CD14-positive monocyte (primary cell): Measurements from ENCODE around the gene ITLN1. TPM values are rescaled to one million over a fixed set of nuclear protein-coding genes. Genes with fewer than 3 reads are reported as not detected.
"Not testable (repeated sequence)": the region's sequence is repeated elsewhere in the genome, so short reads cannot be mapped to it uniquely, and the experiment has no call there.

Source experiments
- DNase-seq, 3 donors: peaks; one replicate each; pipeline ENCODE4 v3.0.0-alpha.2; 2011 to 2022
- H2AFZ ChIP-seq: 2 replicates; pipeline ENCODE4 v1.6.0; 2012; ENCODE audit warnings: mild to moderate bottlenecking, low read depth, low read length, inconsistent platforms; ENCODE audit not compliant: insufficient read depth, poor library complexity, severe bottlenecking
- H3K27ac ChIP-seq, 2 donors: 1 replicate in 1 of 2; 2 replicates in 1 of 2; pipeline ENCODE4 v1.5.1; 2012 to 2013; ENCODE audit warnings: low read length in 2 of 2, control low read depth in 1 of 2, inconsistent platforms in 1 of 2, low read depth in 1 of 2, mild to moderate bottlenecking in 1 of 2
- H3K27me3 ChIP-seq, 2 donors: one replicate each; pipeline versions ENCODE4 v1.6.0 to v1.6.1; 2011 to 2013; ENCODE audit warnings: low read length in 2 of 2; ENCODE audit not compliant: control insufficient read depth in 2 of 2, insufficient read depth in 2 of 2
- H3K36me3 ChIP-seq, 2 donors: replicated peaks in 1 of 2; 1 replicate in 1 of 2; 2 replicates in 1 of 2; pipeline versions ENCODE4 v1.5.1 to v1.6.1; 2012 to 2013; ENCODE audit warnings: low read length in 2 of 2, control low read depth in 1 of 2, inconsistent platforms in 1 of 2, mild to moderate bottlenecking in 1 of 2; ENCODE audit not compliant: insufficient read depth in 2 of 2, control insufficient read depth in 1 of 2
- H3K4me1 ChIP-seq, 2 donors: 1 replicate in 1 of 2; 2 replicates in 1 of 2; pipeline versions ENCODE4 v1.5.1 to v1.6.1; 2012 to 2013; ENCODE audit warnings: low read length in 2 of 2, control low read depth in 1 of 2, inconsistent platforms in 1 of 2, mild to moderate bottlenecking in 1 of 2, moderate library complexity in 1 of 2; ENCODE audit not compliant: insufficient read depth in 2 of 2, control insufficient read depth in 1 of 2
- H3K4me2 ChIP-seq: replicated peaks from 2 replicates; pipeline ENCODE3; 2012; ENCODE audit warnings: low read length, moderate library complexity, mild to moderate bottlenecking; ENCODE audit not compliant: poor library complexity, severe bottlenecking; ENCODE audit errors: extremely low read depth
- H3K4me3 ChIP-seq, 3 experiments: fragments of 200-600 bp in 1 of 3; sonication (generic) in 1 of 3; replicated peaks in 1 of 3; 1 replicate in 2 of 3; 2 replicates in 1 of 3; pipeline ENCODE4 v1.5.1; 2011 to 2013; ENCODE audit warnings: low read length in 3 of 3, mild to moderate bottlenecking in 3 of 3, control low read depth in 2 of 3, low read depth in 2 of 3, inconsistent platforms in 1 of 3, moderate library complexity in 1 of 3
- H3K79me2 ChIP-seq: 2 replicates; pipeline ENCODE4 v1.6.0; 2012; ENCODE audit warnings: mild to moderate bottlenecking, control low read depth, inconsistent platforms, low read length, moderate library complexity; ENCODE audit not compliant: insufficient read depth
- H3K9ac ChIP-seq: 2 replicates; pipeline ENCODE4 v1.6.0; 2017; ENCODE audit warnings: low read length, mild to moderate bottlenecking; ENCODE audit not compliant: insufficient read depth, poor library complexity, severe bottlenecking
- H3K9me3 ChIP-seq, 2 donors: replicated peaks in 1 of 2; 1 replicate in 1 of 2; 2 replicates in 1 of 2; pipeline versions ENCODE4 v1.5.1 to v1.6.1; 2012 to 2013; ENCODE audit warnings: low read length in 2 of 2, control low read depth in 1 of 2; ENCODE audit not compliant: control insufficient read depth in 1 of 2, insufficient read depth in 1 of 2
- H4K20me1 ChIP-seq: 2 replicates; pipeline ENCODE4 v1.6.0; 2012; ENCODE audit warnings: mild to moderate bottlenecking, low read length, control low read depth, moderate library complexity; ENCODE audit not compliant: insufficient read depth
- H3K27ac Mint-ChIP-seq, 7 donors: one replicate each; pipeline ENCODE4 v1.8.0; 2020; ENCODE audit warnings: mild to moderate bottlenecking in 7 of 7, mixed read lengths in 7 of 7, moderate library complexity in 6 of 7, inconsistent platforms in 2 of 7
- H3K27me3 Mint-ChIP-seq, 3 donors: one replicate each; pipeline ENCODE4 v1.8.0; 2021 to 2022; ENCODE audit warnings: low read depth in 3 of 3, mild to moderate bottlenecking in 3 of 3, mixed read lengths in 3 of 3, moderate library complexity in 3 of 3, inconsistent platforms in 1 of 3
- H3K36me3 Mint-ChIP-seq, 2 donors: one replicate each; pipeline ENCODE4 v1.8.0; 2020; ENCODE audit warnings: mixed read lengths in 2 of 2, inconsistent platforms in 1 of 2, mild to moderate bottlenecking in 1 of 2
- H3K4me1 Mint-ChIP-seq: one replicate; pipeline ENCODE4 v1.8.0; 2020; ENCODE audit warnings: mild to moderate bottlenecking, mixed read lengths
- H3K4me3 Mint-ChIP-seq, 2 donors: one replicate each; pipeline ENCODE4 v1.8.0; 2020; ENCODE audit warnings: mild to moderate bottlenecking in 2 of 2, mixed read lengths in 2 of 2, moderate library complexity in 1 of 2
- H3K9me3 Mint-ChIP-seq, 7 donors: one replicate each; pipeline ENCODE4 v1.8.0; 2020 to 2022; ENCODE audit warnings: mixed read lengths in 7 of 7, mild to moderate bottlenecking in 6 of 7, moderate library complexity in 6 of 7, inconsistent platforms in 2 of 7
- WGBS: methylation state at CpG from one replicate; pipeline ENCODE4 v1.1.5; 2013; ENCODE audit warnings: missing lambda C conversion rate; ENCODE audit not compliant: insufficient coverage; 5-methylcytosine and 5-hydroxymethylcytosine counted together
- intact Hi-C, 2 donors: fragments of 100-400 bp; cut with micrococcal nuclease; formaldehyde crosslinking; loops; one replicate each; pipeline versions ENCODE4 v1.15.0 to v1.15.1; 2023
- polyA plus RNA-seq, 3 donors: library from polyadenylated mRNA; depleted of rRNA in 1 of 3; unstranded in 2 of 3; stranded (reverse) in 1 of 3; fragments of 300-500 nt in 2 of 3; fragments of >200 nt in 1 of 3; fragmentation: Illumina TruSeq in 2 of 3; gene quantifications; 1 replicate in 2 of 3; 2 replicates in 1 of 3; pipeline ENCODE4 v1.2.3, GENCODE V29; 2012 to 2021
- TF ChIP-seq, protein P1 (sequence below): fragments of 200-600 bp; IDR thresholded peaks from one replicate; pipeline ENCODE4 v1.8.0; 2022; ENCODE audit warnings: antibody characterized with exemption, mild to moderate bottlenecking

ITLN1 gene
- polyA plus RNA-seq, 3 donors = 1.2 to 1.6 (median 1.3) TPM

- no peak overlapping the region for H2AFZ ChIP-seq
- no peak overlapping the region for H3K27ac ChIP-seq
- no peak overlapping the region for H3K9ac ChIP-seq
- Mint-ChIP-seq H3K36me3 (no peaks in the 10 kb centered on the region), H3K27me3 (peaks cover 0 to 4% (median 2%) of the 10 kb centered on the region in 3 donors), H3K4me3 (no peak overlapping the region), H3K27ac (peak overlapping the region in 1 of 7 donors; percentile 46), H3K4me1 (peaks cover 62% of the 10 kb centered on the region), H3K9me3 (peaks cover 0 to 3% (median 0%) of the 10 kb centered on the region in 7 donors)
- peak in 1 of 3 donors; percentile 36 for DNase-seq
- intact Hi-C loops = no loop called here
- no peaks in the 10 kb centered on the region for H3K79me2 ChIP-seq
- no peak overlapping the region for H3K4me2 ChIP-seq
- no peak overlapping the region for H3K4me3 ChIP-seq
- peaks cover 54 to 60% of the 10 kb centered on the region in 2 donors for H3K4me1 ChIP-seq
- no peaks in the 10 kb centered on the region for H3K27me3 ChIP-seq
- TF ChIP-seq, protein P1, sequence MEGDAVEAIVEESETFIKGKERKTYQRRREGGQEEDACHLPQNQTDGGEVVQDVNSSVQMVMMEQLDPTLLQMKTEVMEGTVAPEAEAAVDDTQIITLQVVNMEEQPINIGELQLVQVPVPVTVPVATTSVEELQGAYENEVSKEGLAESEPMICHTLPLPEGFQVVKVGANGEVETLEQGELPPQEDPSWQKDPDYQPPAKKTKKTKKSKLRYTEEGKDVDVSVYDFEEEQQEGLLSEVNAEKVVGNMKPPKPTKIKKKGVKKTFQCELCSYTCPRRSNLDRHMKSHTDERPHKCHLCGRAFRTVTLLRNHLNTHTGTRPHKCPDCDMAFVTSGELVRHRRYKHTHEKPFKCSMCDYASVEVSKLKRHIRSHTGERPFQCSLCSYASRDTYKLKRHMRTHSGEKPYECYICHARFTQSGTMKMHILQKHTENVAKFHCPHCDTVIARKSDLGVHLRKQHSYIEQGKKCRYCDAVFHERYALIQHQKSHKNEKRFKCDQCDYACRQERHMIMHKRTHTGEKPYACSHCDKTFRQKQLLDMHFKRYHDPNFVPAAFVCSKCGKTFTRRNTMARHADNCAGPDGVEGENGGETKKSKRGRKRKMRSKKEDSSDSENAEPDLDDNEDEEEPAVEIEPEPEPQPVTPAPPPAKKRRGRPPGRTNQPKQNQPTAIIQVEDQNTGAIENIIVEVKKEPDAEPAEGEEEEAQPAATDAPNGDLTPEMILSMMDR = peak; percentile 49
- H4K20me1 ChIP-seq = no peaks in the 10 kb centered on the region
- no peaks in the 10 kb centered on the region for H3K9me3 ChIP-seq
- H3K36me3 ChIP-seq = no peaks in the 10 kb centered on the region
Measured at GRCh38 chr1:160877221-160877620, 7.8 kb downstream of the ITLN1 start.

DNA sequence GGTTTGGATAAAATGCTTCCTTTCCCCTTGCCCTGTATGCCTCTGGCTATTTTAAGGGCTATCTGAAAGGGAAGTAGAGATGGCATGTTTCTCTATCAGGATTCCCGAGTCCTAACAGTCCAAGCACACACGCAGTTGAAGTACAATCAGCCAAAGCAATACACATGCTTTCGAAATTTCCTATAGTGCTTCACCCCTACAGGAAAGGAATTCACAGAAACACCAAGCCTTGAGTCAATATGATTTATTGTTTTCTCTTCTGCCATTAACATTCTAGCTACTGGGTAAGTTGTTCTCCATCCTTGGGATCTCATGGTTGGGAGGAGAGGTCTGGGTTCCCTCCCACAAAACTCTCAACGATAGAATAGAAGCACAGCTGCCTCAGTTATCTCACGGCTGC lies 8.7 kb downstream of the ITLN1 start:
- H3K4me3 ChIP-seq = no peak overlapping the region
- H3K27ac ChIP-seq = peak overlapping the region in 1 of 2 donors; percentile 51
- intact Hi-C loops = no loop called here
- H3K4me2 ChIP-seq = peak overlapping the region; percentile 4
- TF ChIP-seq, protein P1 = no peak
- H2AFZ ChIP-seq = no peak overlapping the region
- no peaks in the 10 kb centered on the region for H4K20me1 ChIP-seq
- Mint-ChIP-seq H3K4me3 (peak overlapping the region in 1 of 2 donors; percentile 14), H3K9me3 (peaks cover 0 to 3% (median 0%) of the 10 kb centered on the region in 7 donors), H3K4me1 (peaks cover 54% of the 10 kb centered on the region), H3K27ac (peak overlapping the region in 6 of 7 donors; percentile 54 to 96 (median 84)), H3K27me3 (peaks cover 0 to 4% (median 2%) of the 10 kb centered on the region in 3 donors), H3K36me3 (no peaks in the 10 kb centered on the region)
- H3K4me1 ChIP-seq = peaks cover 51% of the 10 kb centered on the region in 2 donors
- no peaks in the 10 kb centered on the region for H3K79me2 ChIP-seq
- no CpG with 5 or more reads among the region's 5 CpGs for WGBS
- no peaks in the 10 kb centered on the region for H3K9me3 ChIP-seq
- H3K27me3 ChIP-seq = no peaks in the 10 kb centered on the region
- peak in 1 of 3 donors; percentile 19 for DNase-seq
- no peak overlapping the region for H3K9ac ChIP-seq
- no peaks in the 10 kb centered on the region for H3K36me3 ChIP-seq

GRCh38 chr1:160875591-160875990 lies 9.4 kb downstream of the ITLN1 start:
- H3K27me3 Mint-ChIP-seq, H3K9me3 ChIP-seq, H3K9me3 Mint-ChIP-seq, H3K9ac ChIP-seq, H3K79me2 ChIP-seq, H3K36me3 ChIP-seq, intact Hi-C loops, H3K36me3 Mint-ChIP-seq, H2AFZ ChIP-seq, H3K27me3 ChIP-seq, H4K20me1 ChIP-seq: not testable (repeated sequence)
- peak overlapping the region; percentile 62 to 63 for H3K27ac ChIP-seq
- Mint-ChIP-seq H3K4me1 (peaks cover 47% of the 10 kb centered on the region), H3K4me3 (peak overlapping the region in 1 of 2 donors; percentile 11), H3K27ac (peak overlapping the region; percentile 72 to 96 (median 90))
- peak overlapping the region in 1 of 3 experiments; percentile 2 for H3K4me3 ChIP-seq
- peak overlapping the region; percentile 4 for H3K4me2 ChIP-seq
- WGBS = 50% methylated on average over 2 of the region's 4 CpGs
- peaks cover 43 to 44% of the 10 kb centered on the region in 2 donors for H3K4me1 ChIP-seq
- peak; percentile 46 to 78 (median 63) for DNase-seq
